HG03175 (cell line): ENCODE results near the gene NACC2.

Experiments used
- ATAC-seq: cut with Tn5 transposase; IDR thresholded peaks from one replicate; pipeline ENCODE4 v1.9.1; 2021; ENCODE audit warnings: mild to moderate bottlenecking, moderate library complexity; ENCODE audit not compliant: unreplicated experiment

NACC2 gene

GRCh38 chr9:136129176-136129575 lies 34.1 kb upstream of the NACC2 start:
- ATAC-seq, result no peak

GRCh38 chr9:136128436-136128835 lies 33.3 kb upstream of the NACC2 start:
- no peak for ATAC-seq

GRCh38 chr9:136127313-136127712 lies 32.2 kb upstream of the NACC2 start:
- ATAC-seq, result no peak

- ATAC-seq, result no peak
Measured at GRCh38 chr9:136124976-136125692, 30.0 kb upstream of the NACC2 start.

- no peak for ATAC-seq
Measured at GRCh38 chr9:136122425-136123383, 27.6 kb upstream of the NACC2 start.

GRCh38 chr9:136121801-136122200 lies 26.7 kb upstream of the NACC2 start:
- no peak for ATAC-seq

GRCh38 chr9:136120438-136120844 lies 25.4 kb upstream of the NACC2 start:
- ATAC-seq, result no peak

GRCh38 chr9:136119883-136120393 lies 24.8 kb upstream of the NACC2 start:
- ATAC-seq, result no peak

- peak; percentile 1 for ATAC-seq
Measured at GRCh38 chr9:136119061-136119882, 24.2 kb upstream of the NACC2 start.

GRCh38 chr9:136118320-136119060 lies 23.4 kb upstream of the NACC2 start, which contains the start of gene TMEM250:
Gene TMEM250 (minus strand): TSS chr9:136118875. CDS start chr9:136116900, 1,975 bp downstream.
- ATAC-seq, result peak; percentile 79

GRCh38 chr9:136117916-136118319 lies 22.8 kb upstream of the NACC2 start:
- peak; percentile 5 for ATAC-seq

- no peak for ATAC-seq
Measured at GRCh38 chr9:136117291-136117915, 22.3 kb upstream of the NACC2 start.

- no peak for ATAC-seq
Measured at GRCh38 chr9:136116360-136117098, 21.4 kb upstream of the NACC2 start.

GRCh38 chr9:136115641-136116359 lies 20.7 kb upstream of the NACC2 start:
- ATAC-seq, result no peak

GRCh38 chr9:136115206-136115605 lies 20.1 kb upstream of the NACC2 start:
- no peak for ATAC-seq

- no peak for ATAC-seq
Measured at GRCh38 chr9:136114610-136115009, 19.5 kb upstream of the NACC2 start.

- no peak for ATAC-seq
Measured at GRCh38 chr9:136112541-136112940, 17.5 kb upstream of the NACC2 start.

GRCh38 chr9:136111910-136112309 lies 16.8 kb upstream of the NACC2 start:
- ATAC-seq, result no peak
